SHP77 (cell line): ENCODE measurements around the gene CRYM.
"Not testable (repeated sequence)": the region's sequence is repeated elsewhere in the genome, so short reads cannot be mapped to it uniquely, and the experiment has no call there.

ENCODE experiments used
- DNase-seq, 2 experiments: peaks; one replicate each; lab custom pipeline; 2025; lab: John Stamatoyannopoulos, UW

The CRYM gene

DNA sequence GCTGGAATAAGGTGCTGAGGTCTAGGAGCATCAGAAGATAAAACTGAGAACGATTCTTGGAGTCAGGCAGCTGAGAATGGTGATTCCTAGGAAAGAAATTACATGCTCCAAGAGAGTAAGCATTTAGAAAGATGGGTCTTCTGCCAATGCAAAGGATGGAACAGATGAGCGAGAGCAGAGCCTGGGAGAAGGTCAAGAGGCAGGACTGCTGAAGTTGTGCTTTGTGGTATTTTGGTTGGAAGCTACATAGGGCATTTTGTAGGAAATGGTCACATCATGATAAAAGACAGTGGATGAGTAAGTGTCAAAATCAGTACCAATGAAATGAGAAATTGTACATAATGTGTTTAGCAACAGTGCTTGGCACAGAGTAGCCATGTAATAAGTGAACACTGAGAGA lies 1.4 kb upstream of the CRYM start:
- no peak for DNase-seq

DNA sequence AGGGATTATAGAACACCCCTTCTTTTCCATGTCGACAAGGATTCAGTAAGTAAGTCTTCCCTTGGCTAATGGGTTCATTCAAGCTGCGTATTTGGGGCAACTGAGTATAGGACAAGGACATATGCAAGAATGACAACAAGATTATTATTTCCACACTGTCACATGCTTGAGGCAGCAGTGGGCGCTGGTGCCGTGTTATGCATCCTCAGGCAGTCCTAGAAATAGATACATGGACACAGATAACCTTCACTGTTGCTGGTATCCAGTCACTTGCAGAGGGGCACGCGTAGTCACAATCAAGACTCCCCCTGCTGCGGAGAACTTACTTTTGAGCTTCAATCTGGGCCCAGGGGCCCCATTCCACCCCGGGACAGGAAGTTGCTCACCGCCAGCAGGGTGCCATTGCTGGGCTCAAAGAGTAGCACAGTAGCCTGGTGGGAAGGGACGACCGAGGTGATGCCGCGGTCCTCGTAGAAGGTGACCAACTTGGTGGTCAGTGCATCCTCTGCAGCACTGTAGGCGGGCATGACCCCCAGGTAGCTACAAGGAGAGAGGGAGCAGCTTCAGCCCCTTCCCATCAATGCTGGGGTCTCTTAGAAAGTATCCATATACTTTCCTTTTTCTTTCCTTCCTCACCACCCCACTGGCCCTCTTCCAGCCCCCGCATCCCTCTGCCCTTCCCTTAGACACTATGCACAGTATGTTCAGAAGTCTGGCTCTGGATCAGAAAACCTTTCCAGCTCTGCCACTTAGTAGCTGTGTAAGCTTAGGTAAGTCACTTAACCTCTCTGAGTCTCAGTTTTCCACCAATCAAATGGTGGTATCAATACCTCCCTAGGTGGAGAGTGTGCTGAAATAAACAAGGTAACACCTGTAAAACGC lies 804 bp downstream of the CRYM start:
- no peak for DNase-seq

DNA sequence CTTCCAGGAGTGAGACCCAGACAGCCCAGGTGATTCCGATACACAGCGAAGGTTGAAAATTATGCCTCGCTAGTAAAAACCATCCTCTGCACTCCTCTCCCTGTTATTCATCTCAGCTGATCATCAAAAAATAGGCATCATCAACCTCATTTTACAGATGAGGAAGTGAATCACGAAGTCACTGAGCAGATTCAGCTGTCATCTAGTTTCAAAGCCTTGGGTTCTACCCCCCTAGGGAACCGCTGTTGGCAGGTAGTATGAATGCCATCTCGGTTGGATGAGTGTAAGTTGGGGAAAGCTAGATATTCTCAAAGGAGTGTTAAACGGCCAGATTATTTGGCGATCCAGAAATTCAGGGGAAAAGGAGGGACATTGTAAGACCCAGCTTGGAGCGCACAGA lies 2.0 kb downstream of the CRYM start:
- no peak for DNase-seq

DNA sequence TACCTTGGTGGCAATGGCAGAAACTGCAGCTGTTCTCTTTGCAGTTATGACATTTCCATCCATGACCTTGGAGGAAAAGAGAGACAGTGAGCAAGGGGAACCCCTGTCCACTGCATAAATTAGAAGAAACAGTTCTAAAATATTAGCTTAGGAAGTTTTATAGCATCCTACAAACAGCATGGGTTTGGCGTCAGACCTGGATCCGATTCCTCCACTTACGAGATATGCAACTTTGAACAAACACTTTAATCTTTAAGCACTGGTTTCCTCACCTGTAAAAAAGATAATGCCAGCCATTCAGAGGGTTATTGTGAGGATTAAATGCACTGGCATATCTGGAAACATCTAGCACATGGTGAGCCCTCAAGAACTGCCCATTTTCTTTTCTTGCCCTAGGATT lies 2.6 kb downstream of the CRYM start:
- no peak for DNase-seq

DNA sequence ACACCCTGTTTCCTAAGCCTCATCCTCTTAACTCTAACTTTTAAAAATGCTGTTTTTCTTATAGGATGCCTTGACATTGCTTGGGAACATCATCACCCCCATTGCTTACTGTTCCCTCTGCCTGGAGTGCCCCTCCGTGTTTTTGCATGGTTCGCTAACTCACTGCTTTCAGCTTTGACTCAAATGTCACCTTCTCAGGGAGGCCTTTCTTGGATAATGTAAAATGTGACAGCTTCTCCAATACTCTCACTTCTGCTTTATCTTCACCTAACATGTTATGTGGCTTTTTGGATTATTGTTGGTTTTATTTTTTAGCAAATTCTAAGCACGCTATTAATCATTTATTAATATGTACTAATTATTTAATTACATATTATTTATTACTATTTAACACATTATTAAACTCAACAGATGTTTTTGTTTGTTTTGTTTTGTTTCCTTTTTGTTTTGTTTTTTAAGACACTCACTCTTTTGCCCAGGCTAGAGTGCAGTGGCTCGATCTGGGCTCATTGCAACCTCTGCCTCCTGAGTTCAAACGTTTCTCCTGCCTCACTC lies 3.8 kb downstream of the CRYM start:
- DNase-seq = no peak

DNA sequence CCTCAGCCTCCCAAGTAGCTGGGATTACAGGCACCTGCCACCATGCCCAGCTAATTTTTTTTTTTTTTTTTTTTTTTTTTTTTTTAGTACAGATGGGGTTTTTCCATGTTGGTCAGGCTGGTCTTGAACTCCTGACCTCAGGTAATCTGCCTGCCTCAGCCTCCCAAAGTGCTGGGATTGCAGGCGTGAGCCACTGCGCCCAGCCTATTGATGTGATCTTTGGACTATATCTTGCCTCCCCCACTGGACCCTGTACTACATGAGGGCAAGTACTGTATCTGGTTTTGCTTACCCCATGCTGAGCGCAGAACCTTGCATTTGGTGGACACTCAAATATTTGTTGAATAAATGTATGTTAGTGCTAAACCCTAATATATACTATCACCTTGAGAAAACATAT lies 5.3 kb downstream of the CRYM start:
- DNase-seq = not testable (repeated sequence)

DNA sequence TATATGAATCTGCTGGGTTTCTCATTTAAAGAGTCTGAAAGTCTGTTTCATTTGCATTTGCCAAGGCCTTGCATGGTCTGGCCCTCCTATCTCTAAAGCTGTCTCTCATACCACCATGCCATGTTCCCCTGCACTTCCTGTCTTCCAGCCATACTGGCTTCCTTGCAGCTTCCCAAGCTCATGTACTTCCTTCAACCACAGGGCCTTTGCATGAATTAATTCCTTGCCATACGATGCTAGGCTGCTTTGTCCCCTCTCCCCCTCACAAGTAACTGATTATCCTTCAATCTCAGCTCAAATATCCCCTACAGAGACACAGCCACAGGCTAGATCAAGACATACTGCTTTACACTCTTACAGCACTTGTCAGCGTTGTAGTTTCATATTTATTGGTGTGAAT lies 5.8 kb downstream of the CRYM start:
- DNase-seq = no peak

DNA sequence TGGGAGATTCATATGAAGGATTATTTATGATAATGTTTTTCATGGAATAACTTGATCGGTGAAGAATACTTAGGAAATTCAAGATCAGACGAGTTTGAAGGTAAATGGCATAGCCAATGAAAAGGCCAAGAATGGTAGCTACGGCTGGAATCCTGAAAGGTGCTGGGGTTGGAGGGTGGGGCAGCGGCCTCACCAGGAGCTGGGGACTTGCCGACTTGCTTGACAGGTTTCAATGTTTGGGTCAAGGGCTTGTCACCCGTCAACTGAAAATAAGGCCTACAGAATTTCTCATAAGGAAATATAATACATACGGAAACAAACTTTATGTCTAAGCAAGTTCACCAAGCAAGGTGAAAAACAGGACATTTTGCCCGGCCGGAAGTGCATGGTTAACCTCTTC lies 9.9 kb downstream of the CRYM start:
- DNase-seq = no peak

DNA sequence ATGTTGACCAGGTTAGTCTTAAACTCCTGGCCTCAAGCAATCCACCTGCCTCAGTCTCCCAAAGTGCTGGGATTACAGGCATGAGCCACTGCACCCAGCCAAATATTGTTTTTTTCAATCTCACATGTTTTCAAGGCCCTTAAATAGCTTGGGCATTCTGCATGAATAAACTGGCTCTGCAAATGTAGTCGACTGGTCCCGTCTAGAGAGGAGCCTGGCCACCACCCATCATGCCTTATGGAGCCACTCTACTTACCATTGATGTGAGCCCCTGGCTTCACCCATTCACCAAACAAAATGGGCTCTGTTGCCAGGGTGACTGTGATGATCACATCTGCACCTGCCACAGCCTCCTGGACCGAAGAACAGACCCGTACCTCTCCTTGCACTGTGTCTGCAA lies 10.8 kb downstream of the CRYM start:
- no peak for DNase-seq

DNA sequence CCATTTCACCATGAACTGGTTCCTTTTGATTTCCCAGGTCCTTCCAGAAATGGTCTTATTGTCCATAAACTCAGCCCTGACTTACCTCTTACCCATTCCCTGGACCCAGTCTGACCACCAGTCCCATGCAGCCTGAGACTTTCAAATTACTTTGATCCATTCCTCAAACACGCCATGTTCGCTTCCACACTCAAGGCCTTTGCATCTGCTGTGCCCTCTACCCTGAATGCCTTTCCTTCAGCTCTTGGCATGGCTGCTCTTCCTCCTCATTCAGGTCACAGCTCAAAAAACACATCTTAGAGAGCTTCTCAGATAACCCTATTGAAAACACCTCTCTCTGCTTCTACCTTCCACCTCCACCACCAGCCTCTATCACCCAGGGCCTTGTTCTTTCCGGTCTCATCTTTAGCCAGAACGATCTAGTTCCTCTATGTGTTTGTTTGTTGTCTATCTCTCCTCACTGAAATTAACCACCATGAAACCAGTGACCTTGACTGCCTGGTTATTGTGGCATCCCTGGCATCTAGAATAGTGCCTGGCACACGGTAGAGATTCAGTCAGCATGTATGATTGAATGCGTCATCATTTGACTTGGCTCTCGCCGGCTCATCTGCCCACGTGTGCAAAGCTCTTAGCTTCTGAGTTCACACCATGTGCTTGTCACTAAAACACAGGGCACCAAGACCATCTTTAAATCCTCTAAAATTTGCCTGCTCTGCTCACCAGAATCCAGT lies 12.8 kb downstream of the CRYM start:
- DNase-seq = no peak

DNA sequence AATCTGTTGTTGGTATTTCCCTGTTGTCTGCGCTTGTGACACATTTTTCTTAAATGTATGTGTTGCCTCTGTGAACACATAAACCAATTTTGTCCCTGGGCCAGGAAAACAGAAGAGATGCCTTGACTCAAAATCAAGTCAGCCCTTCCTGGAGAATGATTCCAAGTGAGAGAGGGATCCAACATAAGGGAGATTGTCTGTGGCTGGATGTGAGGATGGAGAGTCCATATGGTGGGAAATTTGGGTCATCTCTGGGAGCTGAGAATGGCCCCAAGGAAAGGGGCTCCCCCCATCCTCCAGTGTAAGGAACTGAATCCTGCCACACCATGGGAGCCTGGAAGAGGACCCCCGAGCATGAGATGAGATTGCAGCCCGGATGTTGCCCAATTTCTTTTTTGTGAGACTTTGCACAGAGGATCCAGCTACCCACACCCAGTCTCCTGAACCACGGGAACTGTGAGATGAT lies 13.5 kb downstream of the CRYM start:
- no peak for DNase-seq

DNA sequence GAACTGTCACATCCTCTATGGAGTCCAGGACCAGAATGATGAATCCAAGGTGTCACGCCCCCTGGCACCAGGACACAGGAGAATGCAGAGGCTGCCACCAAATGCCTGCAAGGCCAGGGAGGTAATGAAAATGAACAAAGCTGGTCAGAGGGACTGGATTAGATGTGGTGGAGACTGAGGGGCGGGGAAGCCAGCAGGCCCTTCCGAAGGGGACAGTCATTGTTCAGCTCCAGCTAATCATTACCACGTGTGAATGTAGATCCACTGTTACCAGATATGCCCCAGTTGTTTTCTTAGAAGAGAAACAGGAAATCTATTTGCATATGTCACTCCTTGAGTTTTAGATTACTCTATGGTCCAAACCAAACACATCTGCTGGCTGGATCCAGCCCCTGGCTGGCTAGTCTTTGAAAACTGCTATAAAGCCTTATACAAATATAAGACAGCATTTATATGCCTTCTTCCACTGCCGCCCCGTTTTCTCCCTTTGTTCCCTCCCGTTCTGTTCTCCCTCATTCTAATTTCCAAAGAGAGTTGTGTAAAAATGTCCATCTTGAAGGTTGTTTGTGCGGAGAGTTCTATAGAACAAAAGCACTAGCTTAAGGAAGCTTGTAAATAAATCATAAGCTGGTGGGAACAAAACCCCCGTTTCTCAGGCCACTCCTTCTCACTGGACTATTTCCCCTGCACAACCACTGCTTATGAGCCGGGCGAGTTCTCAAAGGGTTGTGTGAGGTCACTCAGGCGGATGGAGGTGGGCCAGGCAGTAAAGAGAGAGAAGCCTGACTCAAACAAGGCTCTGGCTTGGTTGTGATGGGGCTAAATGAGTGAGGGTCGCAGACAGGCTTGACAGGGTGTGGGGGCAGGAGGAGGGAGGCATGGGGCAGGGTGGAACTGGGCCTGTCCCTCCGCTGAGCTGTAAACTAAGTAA lies 14.2 kb downstream of the CRYM start:
- DNase-seq = no peak

DNA sequence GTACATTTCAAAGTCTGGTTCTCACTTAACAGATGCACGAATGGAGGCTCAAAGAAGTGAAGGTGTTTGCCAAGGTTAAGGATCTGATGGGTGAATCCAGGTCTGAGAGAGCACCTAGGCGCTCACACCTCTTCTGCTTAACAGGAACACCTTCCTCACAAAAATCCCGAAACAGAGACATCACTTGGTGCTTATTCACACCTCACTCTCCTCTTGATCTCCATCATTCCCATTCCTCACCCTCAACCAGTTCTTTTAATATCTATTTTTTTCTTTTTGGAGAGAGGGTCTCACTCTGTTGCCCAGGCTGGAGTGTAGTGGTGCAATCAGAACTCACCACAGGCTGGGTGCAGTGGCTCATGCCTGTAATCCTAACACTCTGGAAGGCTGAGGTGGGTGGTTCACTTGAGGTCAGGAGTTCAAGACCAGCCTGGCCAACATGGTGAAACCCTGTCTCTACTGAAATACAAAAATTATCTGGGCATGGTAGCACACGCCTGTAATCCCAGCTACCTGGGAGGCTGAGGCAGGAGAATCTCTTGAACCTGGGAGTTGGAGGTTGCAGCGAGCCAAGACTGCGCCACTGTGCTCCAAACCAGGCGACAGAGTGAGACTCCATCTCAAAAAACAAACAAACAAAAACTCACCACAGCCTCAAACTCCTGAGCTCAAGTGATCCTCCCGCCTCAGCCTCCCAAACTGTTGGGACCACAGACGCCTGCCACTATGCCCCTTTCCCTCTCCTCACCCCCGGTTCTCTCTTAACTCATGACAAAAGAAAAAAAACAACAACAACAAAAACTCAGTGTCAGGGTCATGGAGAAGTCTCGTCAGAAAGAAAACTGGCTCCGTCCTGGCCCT lies 15.1 kb downstream of the CRYM start:
- DNase-seq = no peak

DNA sequence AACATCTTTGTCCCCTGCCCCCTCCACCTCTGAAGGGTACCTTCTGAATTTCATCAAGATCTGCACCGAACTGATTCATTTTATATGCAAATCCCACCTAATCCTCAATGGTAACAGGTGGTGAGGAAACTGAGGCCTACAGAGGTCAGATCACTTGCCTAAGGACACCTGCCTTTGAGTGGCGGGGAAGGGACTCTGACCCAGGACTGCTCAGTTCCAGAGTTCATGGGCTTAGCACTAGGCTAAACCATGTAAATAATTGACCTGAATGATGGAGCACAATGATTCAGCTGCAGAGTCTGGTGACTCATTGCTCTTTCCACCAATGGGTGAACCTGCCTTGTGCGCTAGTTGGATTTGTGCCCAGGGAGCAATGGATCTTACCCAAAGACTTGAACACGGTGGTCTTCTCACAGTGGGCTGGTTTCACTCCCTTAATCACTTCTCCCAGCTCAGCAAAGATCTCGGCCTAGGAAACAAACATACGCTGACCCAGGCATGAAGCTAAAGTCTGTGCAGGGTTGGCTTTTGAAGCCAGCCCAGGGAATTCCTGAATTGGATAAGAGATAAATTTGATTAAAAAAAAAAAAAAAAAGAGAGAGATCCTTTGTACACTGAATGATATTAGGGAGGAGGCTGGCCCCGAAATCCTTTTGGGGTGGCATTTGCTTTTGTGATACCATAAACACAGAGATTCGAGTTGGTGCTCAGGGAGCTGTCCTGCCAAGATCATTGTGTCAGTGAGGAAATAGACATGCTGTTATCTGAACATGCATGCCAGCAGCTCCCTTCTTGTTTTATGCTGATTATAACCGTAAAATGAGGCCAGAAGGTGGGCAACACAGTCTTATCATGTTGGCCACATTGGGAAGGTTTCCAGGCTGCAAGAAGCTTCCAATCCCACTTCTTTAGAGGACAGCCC lies 17.0 kb downstream of the CRYM start:
- peak; percentile 7 to 17 for DNase-seq

DNA sequence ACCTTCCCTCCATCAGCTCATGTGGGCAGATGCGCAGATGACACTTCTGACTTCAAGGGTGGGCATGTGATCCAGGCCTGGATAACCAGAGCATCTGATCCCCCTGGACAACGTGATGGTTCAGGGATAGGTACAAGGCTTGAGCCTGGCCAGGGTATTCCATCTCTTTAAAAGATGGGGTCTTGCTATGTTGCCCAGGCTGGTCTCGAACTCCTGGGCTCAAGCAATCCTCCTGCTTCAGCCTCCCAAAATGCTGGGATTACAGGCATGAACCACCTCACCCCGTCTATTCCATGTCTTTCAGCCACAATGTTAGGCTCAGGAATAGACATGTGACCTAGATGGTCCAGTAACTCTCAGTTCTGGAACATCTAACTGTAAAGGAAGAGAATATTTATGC lies 20.8 kb downstream of the CRYM start:
- no peak for DNase-seq

DNA sequence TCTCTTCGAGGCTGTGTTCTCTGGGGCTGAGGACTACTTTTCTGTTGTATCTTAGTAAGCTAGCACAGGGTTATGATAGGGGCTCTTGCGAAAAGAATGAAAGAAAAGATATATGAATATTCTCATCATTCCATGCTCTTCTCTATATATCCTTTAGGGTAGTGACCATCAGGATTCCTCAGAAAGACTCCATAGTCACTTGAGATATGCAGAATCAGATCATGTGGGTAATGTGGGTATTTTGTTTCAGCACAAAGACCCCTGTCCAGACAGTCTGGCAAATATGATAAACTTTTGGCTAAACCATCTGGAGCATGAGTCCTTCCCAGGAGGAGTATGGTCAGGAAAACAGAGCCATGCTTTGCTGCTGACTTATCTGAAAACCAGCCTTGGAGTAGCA lies 21.5 kb downstream of the CRYM start:
- DNase-seq = no peak

DNA sequence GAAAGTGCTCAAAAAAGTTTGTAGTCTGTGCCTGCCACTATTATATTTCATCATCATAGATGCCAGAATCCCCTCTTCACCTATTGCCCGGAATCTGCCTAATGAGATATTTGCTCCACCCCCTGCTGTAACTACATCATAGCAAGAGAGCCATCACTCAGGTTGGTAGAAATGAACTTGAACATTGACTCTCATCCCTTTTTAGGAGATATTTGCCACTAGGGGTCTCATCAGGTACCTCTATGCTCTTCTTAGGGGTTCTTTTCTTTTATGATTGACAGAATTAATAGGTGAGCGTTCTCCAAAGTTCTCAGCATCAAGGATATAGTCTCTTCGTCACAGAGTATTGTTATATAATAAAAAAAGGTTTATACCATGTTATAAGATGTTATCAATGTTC lies 24.6 kb downstream of the CRYM start:
- DNase-seq = no peak

DNA sequence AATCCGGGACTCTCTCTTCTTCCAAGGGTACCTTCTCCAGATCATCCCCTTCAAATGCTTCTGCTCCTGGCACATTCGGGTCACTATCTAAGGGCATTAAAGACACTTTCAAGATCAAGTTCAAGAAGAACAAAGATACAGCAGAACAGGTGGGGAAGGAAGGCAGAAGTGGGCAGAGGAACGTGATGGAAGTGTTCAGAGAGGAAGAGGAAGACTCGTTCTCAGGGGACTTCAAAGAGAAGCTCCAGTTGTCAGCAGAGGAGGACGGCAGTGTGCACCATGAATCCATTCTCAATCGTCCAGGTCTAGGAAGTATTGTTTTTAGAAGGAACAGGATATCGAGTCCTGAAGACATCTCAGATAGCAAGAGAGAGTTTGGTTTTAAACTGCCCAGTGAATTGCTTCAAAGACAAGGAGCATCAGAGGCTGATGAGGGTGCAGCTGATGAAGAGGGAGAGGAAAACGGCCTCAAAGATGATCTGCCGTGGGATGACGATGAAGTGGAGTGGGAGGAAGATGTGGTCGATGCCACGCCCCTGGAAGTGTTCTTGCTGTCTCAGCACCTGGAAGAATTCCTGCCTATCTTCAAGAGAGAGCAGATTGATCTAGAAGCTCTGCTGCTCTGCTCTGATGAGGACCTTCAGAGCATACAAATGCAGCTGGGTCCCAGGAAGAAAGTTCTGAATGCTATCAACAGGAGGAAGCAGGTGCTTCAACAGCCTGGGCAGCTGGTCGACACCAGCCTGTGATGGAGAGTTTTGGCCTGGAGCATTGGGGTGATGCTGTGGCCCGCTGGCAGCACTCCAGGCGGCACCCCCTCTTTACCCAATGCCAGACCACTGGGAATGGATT lies 27.8 kb downstream of the CRYM start:
- DNase-seq = no peak

DNA sequence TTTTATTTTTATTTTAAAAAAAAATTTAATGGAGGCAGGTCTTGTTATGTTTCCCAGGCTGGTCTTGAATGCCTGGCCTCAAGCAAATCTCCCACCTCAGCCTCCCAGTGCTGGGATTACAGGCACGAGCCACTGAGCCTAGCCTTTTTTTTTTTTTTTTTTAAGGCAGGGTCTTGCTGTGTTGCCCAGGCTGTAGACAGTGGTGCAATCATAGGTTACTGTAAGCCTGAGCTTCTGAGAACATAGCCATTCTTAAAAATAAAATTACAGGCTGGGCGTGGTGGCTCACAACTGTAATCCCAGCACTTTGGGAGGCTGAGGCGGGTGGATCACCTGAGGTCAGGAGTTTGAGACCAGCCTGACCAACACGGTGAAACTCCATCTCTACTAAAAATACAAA lies 29.9 kb downstream of the CRYM start:
- not testable (repeated sequence) for DNase-seq
